ENCODE results near the gene ESPNL.

DNA sequence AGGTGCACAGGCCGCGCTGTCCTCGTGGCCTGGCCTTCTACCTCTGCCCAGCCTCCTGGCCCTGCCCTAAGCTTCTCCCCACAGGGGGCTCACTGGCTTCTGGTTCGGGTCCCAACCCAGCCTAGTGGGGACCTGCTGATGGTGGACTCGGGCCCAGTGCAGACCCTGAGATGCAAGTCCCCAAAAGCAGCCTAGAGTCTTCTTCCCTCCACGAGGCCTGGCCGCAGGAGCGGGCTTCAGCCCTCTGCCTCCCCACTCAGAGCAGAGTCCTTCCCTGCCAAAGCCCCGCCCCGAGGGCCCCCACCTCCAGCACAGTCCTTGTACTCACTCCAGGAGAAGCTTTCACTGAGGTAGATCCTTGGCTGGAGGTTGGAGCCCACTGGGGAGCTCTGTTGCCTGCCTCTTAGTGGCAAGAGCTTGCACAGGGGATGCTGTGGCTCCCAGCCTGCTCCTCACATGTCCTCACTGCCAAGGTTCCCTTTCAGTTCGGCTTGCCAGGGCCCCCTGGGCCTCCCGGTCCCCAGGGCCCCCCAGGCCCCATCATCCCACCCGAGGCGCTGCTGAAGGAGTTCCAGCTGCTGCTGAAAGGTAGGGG lies 62.2 kb downstream of the ESPNL start:
- TF ChIP-seq, protein P1, sequence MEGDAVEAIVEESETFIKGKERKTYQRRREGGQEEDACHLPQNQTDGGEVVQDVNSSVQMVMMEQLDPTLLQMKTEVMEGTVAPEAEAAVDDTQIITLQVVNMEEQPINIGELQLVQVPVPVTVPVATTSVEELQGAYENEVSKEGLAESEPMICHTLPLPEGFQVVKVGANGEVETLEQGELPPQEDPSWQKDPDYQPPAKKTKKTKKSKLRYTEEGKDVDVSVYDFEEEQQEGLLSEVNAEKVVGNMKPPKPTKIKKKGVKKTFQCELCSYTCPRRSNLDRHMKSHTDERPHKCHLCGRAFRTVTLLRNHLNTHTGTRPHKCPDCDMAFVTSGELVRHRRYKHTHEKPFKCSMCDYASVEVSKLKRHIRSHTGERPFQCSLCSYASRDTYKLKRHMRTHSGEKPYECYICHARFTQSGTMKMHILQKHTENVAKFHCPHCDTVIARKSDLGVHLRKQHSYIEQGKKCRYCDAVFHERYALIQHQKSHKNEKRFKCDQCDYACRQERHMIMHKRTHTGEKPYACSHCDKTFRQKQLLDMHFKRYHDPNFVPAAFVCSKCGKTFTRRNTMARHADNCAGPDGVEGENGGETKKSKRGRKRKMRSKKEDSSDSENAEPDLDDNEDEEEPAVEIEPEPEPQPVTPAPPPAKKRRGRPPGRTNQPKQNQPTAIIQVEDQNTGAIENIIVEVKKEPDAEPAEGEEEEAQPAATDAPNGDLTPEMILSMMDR (IDR thresholded peaks at IDR 0.05; ENCODE audit: low read depth, low read length) = no peak
- no peak for TF ChIP-seq POLR2A (IDR thresholded peaks at IDR 0.05; ENCODE audit: extremely low read depth, insufficient read length)
- no peak for TF ChIP-seq MYC (IDR thresholded peaks at IDR 0.05; ENCODE audit: low read depth, low read length)
- TF ChIP-seq, protein P2, sequence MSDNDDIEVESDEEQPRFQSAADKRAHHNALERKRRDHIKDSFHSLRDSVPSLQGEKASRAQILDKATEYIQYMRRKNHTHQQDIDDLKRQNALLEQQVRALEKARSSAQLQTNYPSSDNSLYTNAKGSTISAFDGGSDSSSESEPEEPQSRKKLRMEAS (IDR thresholded peaks at IDR 0.05; ENCODE audit: low read depth, low read length) = no peak
